Calu3 (cell line): ENCODE measurements around the gene P3R3URF. TPM values are rescaled to one million over a fixed set of nuclear protein-coding genes. Genes with fewer than 3 reads are reported as not detected.

Experiments used
- BruUV-seq: library from RNA; stranded (reverse); fragments of 400-500 nt; replicated peaks from 2 replicates; lab custom pipeline; 2021; lab: Mats Ljungman, UMichigan
- CTCF ChIA-PET: fragments of 300-600 bp; sonication (Branson Sonifier 250); formaldehyde crosslinking; loops from one replicate; lab custom pipeline; 2022; ENCODE audit warnings: antibody characterized with exemption; lab: Charles Lee
- DNase-seq: peaks from one replicate; pipeline ENCODE4 v3.0.0; 2022
- H3K27ac Mint-ChIP-seq: one replicate; pipeline ENCODE4 v1.8.0; 2022; ENCODE audit warnings: mixed read lengths; ENCODE audit not compliant: unreplicated experiment
- H3K27me3 Mint-ChIP-seq: one replicate; pipeline ENCODE4 v1.8.0; 2022; ENCODE audit warnings: mixed read lengths; ENCODE audit not compliant: unreplicated experiment
- H3K36me3 Mint-ChIP-seq: one replicate; pipeline ENCODE4 v1.8.0; 2022; ENCODE audit warnings: mild to moderate bottlenecking, moderate library complexity, mixed read lengths; ENCODE audit not compliant: insufficient read depth, unreplicated experiment
- H3K4me1 Mint-ChIP-seq: one replicate; pipeline ENCODE4 v1.8.0; 2022; ENCODE audit warnings: mild to moderate bottlenecking, low read depth, mixed read lengths; ENCODE audit not compliant: unreplicated experiment
- H3K4me3 Mint-ChIP-seq: one replicate; pipeline ENCODE4 v1.8.0; 2022; ENCODE audit warnings: mild to moderate bottlenecking, low read depth, moderate library complexity, mixed read lengths; ENCODE audit not compliant: unreplicated experiment
- H3K9me3 Mint-ChIP-seq: one replicate; pipeline ENCODE4 v1.8.0; 2022; ENCODE audit warnings: low read depth, mixed read lengths; ENCODE audit not compliant: unreplicated experiment
- intact Hi-C: fragments of 100-400 bp; cut with micrococcal nuclease; formaldehyde crosslinking; loops from one replicate; pipeline ENCODE4 v1.10.0; 2022; ENCODE audit not compliant: unreplicated experiment
- total RNA-seq: library from RNA; stranded (reverse); gene quantifications from 2 replicates; pipeline ENCODE4 v1.2.3, GENCODE V29; 2022
- TF ChIP-seq, protein P1 (sequence below): fragments of 200-600 bp; IDR thresholded peaks from one replicate; pipeline ENCODE4 v1.8.0; 2022; ENCODE audit warnings: antibody characterized with exemption; ENCODE audit not compliant: unreplicated experiment

Gene P3R3URF
- total RNA-seq, 1 experiment from 2014 or later, result not detected

DNA sequence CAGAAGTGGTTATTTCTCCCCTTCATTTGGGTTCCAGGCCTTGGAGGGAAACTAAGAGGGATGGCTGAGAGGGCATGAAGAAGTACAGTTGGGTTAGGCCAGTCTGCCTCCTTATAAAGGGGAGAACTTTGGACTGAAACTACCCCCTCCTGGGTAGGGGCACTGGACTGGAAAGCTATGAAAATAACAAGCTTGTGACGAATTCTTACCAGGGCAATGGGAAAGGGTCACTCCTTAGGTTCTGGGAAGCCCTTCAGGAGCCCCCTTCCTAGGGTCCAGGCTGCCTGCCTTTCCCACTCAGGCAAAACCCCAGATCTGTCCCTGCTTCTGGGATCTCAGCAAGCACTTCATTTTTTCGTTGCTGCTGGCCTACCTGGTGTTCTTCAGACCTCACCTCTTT, 9.8 kb upstream of the P3R3URF start:
- intact Hi-C loops, result no loop called here
- peaks cover 50% of the 10 kb centered on the region for H3K36me3 Mint-ChIP-seq
- no peak overlapping the region for H3K27ac Mint-ChIP-seq
- no peaks in the 10 kb centered on the region for H3K9me3 Mint-ChIP-seq
- no peak overlapping the region for H3K4me3 Mint-ChIP-seq
- no peak for DNase-seq
- CTCF ChIA-PET, result no interaction called here
- H3K27me3 Mint-ChIP-seq, result no peaks in the 10 kb centered on the region
- TF ChIP-seq, protein P1, sequence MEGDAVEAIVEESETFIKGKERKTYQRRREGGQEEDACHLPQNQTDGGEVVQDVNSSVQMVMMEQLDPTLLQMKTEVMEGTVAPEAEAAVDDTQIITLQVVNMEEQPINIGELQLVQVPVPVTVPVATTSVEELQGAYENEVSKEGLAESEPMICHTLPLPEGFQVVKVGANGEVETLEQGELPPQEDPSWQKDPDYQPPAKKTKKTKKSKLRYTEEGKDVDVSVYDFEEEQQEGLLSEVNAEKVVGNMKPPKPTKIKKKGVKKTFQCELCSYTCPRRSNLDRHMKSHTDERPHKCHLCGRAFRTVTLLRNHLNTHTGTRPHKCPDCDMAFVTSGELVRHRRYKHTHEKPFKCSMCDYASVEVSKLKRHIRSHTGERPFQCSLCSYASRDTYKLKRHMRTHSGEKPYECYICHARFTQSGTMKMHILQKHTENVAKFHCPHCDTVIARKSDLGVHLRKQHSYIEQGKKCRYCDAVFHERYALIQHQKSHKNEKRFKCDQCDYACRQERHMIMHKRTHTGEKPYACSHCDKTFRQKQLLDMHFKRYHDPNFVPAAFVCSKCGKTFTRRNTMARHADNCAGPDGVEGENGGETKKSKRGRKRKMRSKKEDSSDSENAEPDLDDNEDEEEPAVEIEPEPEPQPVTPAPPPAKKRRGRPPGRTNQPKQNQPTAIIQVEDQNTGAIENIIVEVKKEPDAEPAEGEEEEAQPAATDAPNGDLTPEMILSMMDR, result no peak
- H3K4me1 Mint-ChIP-seq, result peaks cover 31% of the 10 kb centered on the region
- no TSS peak for BruUV-seq

DNA sequence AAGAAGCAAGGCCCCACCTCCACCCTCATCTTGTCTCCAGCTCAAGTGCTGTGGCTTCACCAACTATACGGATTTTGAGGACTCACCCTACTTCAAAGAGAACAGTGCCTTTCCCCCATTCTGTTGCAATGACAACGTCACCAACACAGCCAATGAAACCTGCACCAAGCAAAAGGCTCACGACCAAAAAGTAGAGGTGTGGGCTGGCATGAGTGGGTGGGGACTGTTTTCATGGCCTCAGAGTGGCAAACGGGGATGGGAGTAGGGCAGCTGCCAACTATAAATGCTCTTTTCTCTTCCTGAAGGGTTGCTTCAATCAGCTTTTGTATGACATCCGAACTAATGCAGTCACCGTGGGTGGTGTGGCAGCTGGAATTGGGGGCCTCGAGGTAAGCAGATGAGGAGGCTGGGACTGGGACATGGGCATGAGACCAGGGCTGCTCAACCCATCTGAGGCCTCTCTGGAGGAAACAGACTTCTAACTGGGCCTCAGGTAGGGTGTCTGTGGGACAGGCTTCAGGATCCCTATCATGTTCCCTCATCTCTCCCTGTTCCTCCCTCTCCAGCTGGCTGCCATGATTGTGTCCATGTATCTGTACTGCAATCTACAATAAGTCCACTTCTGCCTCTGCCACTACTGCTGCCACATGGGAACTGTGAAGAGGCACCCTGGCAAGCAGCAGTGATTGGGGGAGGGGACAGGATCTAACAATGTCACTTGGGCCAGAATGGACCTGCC, 8.8 kb upstream of the P3R3URF start:
- BruUV-seq, result TSS peak; percentile 41
- intact Hi-C loops, result loop anchor here (5.0 kb wide), 2 partner anchors 162 to 293 kb away; no protein-coding TSS in a partner anchor
- CTCF ChIA-PET, result no interaction called here

DNA sequence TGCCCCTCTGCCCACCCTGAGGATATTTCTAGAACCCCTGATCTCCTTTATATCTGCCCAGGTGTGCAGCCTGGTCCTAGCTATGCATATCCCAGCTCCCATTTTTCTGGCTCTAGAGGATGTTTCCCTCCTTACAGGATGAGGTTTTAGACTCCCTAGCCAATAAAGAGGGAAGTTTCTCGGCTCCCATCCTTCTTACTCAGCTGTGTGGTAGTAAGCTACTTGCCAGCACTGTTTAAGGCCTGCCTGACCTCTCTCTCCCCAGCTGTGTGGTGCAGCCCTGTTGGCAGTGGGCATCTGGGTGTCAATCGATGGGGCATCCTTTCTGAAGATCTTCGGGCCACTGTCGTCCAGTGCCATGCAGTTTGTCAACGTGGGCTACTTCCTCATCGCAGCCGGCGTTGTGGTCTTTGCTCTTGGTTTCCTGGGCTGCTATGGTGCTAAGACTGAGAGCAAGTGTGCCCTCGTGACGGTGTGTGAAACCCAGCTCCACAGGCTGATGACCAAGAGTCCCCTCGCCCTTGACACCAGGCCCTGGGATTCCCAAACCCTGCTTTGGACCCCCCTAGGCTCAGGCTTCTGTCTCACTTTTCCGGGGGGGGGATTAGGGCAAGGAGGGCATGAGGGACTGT, 7.8 kb upstream of the P3R3URF start:
- H3K27ac Mint-ChIP-seq, result peak overlapping the region; percentile 83
- no peak for DNase-seq
- no peaks in the 10 kb centered on the region for H3K27me3 Mint-ChIP-seq
- H3K4me3 Mint-ChIP-seq, result peak overlapping the region; percentile 29
- peaks cover 31% of the 10 kb centered on the region for H3K4me1 Mint-ChIP-seq
- H3K9me3 Mint-ChIP-seq, result no peaks in the 10 kb centered on the region
- peaks cover 44% of the 10 kb centered on the region for H3K36me3 Mint-ChIP-seq
- TF ChIP-seq, protein P1, result no peak
- no TSS peak for BruUV-seq
- intact Hi-C loops, result loop anchor here (1.0 to 5.0 kb wide), 3 partner anchors 39 to 292 kb away; no protein-coding TSS in a partner anchor
- CTCF ChIA-PET, result interaction anchor here (0.6 to 4.5 kb wide), 4 partner anchors 10 to 352 kb away, joined by 3 to 56 read pairs (median 3); no protein-coding TSS in a partner anchor

More for the DNA sequence above, 8.8 kb upstream of the P3R3URF start:
- Mint-ChIP-seq H3K27me3 (no peaks in the 10 kb centered on the region), H3K36me3 (peaks cover 50% of the 10 kb centered on the region), H3K4me1 (peaks cover 31% of the 10 kb centered on the region), H3K4me3 (no peak overlapping the region), H3K9me3 (no peaks in the 10 kb centered on the region), H3K27ac (peak overlapping the region; percentile 83)
- DNase-seq, result no peak
- TF ChIP-seq, protein P1, result no peak

DNA sequence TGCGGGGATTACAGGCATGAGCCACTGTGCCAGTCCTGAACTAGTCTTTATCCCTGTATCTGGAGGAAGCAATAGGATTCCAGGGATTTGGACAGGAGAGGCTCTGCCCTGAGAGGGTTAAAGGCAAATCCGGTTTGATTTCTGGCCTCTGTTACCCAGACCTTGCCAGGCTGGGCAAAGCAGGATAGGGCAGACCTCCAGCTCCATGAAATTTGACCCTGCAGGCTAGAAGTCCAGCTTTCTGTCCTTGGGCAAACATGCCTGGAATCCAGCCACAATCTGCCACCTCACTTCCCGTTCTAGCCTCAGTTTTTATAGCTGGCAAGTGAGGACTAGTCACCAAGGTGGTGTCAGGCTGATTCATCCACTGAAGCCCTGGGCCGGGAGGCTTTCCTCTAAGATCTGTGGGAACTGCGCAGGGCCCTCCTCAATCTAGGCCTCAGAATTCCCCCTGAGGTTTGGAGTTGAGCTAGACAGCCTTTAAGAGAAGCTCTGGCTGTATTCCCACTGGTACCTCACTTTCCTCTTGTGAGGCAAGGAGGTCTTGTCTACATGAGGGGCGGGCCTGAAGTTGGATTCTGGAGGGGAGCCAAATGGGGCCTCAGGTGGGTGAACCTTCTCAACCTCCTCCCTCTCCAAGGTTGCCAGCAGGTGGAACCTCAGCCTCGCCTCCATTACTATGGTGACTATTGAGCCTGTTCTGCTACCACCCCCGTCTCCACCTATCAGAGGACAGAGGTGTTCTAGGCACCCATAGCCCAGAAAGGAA, 7.0 kb upstream of the P3R3URF start:
- Mint-ChIP-seq H3K27ac (peak overlapping the region; percentile 83), H3K9me3 (no peaks in the 10 kb centered on the region), H3K27me3 (no peaks in the 10 kb centered on the region), H3K4me1 (peaks cover 25% of the 10 kb centered on the region), H3K4me3 (peak overlapping the region; percentile 29), H3K36me3 (peaks cover 44% of the 10 kb centered on the region)
- peak; percentile 87 for DNase-seq
- CTCF ChIA-PET, result interaction anchor here (0.6 to 4.5 kb wide), 8 partner anchors 11 to 351 kb away, joined by 3 to 56 read pairs (median 4); partner anchors contain the start of gene PIK3R3
- intact Hi-C loops, result loop anchor here (1.0 to 5.0 kb wide), 3 partner anchors 40 to 291 kb away; no protein-coding TSS in a partner anchor
- TF ChIP-seq, protein P1, result no peak
- BruUV-seq, result no TSS peak
